ENCODE data around the gene SH3BGRL.
"Not testable (repeated sequence)": the region's sequence is repeated elsewhere in the genome, so short reads cannot be mapped to it uniquely, and the experiment has no call there.

SH3BGRL gene

DNA sequence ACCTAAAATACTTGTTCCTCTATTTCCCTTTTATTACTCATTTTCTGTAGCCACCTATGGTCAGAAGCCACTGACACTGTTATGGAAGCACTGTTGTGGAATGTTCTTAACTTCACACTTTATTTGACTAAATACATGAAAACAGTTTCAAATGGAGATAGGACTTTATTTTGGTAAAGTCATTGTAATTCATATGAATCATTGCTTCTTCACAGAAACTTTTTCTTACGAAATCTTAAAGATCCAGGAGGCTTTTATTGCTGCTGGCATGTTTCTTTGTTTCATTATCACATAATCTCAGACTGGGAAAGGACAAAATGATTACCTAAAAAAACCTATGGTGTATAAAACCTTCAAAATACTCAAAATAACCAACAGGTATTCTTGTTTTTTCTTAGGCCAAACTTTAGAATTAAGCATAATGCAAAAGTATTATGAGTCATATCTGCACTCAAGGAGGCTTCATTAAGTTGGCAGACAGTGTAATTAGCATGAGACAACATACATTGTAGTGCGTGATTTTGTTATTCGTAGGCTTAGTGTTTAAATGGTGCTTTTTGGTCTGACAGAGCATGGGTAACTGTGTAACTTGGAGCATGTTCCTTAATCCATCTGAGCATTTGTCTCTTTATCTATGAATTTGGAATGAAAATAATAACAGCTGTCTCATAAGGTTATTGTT, 58.0 kb downstream of the SH3BGRL start:
- no peak for DNase-seq (ENCODE audit: low read depth in 2 of 2)

DNA sequence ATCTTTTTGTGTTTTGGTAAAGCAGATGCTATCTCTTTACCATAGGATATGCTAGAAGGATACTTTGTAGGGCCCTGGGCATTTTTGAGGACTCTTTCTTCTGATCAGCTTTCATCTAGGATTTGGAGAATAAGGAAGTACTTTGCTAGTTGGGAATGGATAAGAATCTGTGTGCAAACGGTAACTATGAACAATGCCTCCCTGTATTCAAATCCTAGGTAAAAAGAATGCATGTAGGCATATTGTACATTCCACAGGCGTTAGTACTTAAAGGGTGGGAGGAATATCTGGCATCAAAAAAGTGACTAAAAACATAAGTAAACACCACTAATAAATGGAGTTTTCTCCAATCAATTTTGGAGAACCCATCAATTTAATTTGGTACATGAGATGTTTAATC, 59.7 kb downstream of the SH3BGRL start:
- DNase-seq (ENCODE audit: low read depth in 2 of 2), result no peak

DNA sequence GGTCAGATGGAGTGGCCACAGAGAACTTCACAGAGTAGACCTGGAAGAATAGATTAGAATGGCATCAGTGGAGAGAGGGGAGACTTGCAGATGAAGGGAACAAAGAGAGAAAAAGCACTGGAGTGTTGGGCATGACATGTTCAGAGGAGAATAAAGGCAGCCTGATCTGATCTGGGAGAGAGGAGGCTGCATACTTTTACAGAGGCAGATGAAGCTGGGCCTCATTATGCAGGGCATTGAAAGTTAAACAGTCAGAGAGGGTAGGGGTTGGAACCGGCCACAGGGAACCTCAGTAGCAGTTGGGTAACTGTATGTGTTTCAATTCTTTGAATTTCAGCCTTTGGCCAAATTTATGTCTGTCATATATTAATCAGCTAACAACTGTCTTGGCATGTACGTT, 61.2 kb downstream of the SH3BGRL start:
- DNase-seq (ENCODE audit: low read depth in 2 of 2), result no peak

DNA sequence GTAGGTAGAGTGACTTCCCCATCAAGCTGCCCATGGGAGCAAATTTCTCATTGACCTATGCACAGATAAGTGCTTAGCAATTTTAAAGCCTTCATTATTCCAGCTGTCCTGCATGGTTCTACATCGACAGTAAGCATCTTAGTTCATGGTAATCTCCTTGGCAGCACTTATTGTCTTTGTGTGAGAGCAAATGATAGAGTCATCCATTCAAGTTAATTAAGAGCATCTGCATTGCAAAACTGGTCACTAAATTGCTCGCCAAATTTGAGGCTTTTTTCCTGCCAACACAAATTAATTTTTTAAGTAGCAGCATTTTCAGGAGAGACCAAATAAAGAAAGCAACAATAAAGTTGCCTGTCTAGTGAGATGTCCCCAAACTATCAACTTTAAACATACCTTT, 76.7 kb downstream of the SH3BGRL start:
- DNase-seq (ENCODE audit: low read depth in 2 of 2), result no peak

DNA sequence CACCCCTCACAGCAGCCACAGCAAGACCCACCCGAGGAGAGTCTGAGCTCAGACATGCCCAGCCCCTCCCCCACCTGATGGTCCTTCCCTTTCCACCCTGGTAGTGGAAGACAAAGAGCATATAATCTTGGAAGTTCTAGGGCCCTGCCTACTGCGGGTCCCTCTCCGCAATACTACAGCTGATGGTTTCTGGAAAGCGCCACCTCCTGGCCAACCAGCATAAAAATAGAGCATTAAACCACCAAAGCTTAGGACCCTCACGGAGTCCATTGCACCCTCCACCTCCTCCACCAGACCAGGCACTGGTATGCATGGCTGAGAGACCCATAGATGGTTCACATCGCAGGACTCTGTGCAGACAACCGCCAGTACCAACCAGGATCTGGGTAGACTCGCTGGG, 78.2 kb downstream of the SH3BGRL start:
- no peak for DNase-seq (ENCODE audit: low read depth in 2 of 2)

DNA sequence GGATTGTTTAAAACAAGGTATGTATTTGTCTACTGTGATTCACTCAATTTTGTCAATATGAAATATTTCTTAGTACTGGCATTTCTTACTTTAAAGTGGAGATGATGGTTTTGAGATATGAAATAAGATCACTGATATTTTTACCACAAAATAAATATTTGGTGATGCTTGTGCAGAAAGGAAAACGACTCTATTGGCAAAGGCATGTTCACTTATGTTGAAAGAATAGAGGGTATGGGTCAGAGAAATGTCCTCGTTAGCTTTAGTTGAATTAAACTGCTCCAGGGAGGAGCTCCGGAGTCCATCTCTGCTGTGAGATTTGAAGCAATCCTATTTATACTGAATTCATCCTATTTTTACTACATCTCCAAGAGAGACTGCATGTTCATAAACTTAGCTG, 84.2 kb downstream of the SH3BGRL start:
- no peak for DNase-seq (ENCODE audit: low read depth in 2 of 2)

DNA sequence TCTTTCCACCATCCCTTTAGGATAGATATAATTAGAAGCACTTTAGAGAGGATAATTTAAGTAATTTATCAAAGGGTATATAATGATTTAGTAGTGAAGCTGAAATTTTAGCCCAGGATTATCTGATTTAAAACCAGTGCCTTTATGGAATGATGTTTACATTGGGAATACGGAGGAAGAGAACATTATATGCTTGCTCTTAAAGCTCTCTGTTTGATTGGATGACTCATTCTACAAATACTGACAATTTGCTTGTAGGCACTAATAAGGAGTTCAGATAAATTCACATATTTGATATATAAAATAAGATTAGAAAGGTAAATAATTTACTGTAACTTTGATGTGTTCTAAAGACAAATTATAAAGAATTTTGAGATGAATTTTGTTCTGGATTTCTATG, 84.7 kb downstream of the SH3BGRL start:
- no peak for DNase-seq (ENCODE audit: low read depth in 2 of 2)

DNA sequence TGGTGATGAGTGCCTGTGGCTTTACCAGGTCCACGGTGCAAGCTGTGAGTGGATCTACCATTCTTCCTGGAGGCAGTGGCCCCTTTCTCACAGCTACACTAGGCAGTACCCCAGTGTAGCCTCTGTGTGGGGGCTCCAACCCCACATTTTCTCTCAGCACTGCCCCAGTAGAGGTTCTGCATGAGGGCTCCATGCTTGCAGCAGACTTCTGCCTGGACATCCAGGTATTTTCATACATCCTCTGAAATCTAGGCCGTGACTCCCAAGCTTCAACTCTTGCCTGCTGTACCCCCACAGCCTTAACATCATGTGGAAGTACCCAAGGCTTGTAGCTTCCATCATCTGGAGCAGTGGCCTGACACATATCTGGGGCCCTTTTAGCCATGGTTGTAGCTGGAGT, 90.1 kb downstream of the SH3BGRL start:
- no peak for DNase-seq (ENCODE audit: low read depth in 2 of 2)

DNA sequence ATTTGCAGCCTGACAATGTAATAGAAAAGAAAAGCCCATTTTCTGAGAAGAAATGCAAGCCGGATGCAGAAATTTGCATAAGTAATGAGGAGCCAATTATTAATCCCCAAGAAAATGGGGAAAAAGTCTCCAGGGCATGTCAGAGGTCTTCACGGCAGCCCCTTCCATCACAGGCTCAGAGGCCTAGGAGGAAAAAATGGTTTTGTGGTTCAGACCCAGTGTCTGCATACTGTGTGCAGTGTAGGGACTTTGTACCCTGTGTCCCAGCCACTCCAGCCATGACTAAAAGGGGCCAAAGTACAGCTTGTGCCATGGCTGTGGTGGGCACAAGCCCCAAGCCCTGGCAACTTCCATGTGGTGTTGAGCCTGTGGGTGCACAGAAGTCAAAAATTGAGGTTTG, 92.2 kb downstream of the SH3BGRL start:
- DNase-seq (ENCODE audit: low read depth in 2 of 2), result no peak

DNA sequence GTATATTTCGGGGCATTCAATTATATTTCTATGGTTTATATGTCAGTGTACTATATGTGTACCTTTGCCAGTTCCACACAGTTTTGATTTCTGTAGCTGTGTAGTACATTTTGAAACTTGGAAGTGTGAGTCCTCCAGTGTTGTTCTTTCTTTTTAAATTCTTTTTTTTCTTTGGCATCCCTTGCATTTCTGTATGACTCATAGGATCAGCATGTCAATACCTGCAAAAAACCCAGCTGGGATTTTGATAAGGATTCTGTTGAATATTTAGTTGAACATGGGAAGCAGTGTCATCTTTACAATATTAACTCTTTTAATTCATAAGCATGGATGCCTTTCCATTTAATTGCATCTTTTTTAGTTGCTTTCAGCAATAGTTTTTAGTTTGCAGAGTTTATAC, 100.0 kb downstream of the SH3BGRL start:
- no peak for DNase-seq (ENCODE audit: low read depth in 2 of 2)

DNA sequence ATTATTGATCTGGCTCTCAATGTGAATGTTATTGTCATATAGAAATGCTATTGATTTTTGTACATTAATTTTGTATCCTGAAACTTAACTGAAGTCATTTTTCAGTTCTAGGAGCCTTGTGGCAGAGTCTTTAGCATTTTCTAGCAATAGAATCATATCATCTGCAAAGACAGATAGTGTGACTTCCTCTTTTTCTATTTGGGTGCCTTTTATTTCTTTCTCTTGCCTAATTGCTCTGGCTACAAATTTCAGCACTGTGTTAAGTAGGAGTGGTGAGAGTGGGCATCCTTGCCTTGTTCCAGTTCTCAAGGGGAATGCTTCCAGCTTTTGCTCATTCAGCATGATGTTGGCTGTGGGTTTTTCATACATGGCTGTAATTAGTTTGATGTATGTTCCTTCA, 102.7 kb downstream of the SH3BGRL start:
- no peak for DNase-seq (ENCODE audit: low read depth in 2 of 2)

DNA sequence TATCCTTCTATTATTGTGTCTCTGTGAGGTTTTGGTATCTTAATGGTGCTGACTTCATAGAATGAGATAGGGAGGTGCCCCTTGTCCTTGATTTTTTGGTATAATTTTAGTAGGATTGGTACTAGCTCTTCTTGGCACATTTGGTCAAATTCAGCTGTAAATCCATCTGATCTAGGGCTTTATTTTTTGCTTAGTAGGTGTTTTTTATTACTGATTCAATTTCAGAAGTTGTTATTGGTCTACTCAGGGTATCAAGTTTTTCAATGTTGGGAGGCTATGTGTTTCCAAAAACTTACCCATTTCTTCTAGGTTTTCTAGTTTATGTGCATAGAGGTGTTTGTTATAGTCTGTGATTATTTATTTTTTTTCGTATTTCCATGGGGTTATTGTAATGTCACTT, 103.3 kb downstream of the SH3BGRL start:
- no peak for DNase-seq (ENCODE audit: low read depth in 2 of 2)

DNA sequence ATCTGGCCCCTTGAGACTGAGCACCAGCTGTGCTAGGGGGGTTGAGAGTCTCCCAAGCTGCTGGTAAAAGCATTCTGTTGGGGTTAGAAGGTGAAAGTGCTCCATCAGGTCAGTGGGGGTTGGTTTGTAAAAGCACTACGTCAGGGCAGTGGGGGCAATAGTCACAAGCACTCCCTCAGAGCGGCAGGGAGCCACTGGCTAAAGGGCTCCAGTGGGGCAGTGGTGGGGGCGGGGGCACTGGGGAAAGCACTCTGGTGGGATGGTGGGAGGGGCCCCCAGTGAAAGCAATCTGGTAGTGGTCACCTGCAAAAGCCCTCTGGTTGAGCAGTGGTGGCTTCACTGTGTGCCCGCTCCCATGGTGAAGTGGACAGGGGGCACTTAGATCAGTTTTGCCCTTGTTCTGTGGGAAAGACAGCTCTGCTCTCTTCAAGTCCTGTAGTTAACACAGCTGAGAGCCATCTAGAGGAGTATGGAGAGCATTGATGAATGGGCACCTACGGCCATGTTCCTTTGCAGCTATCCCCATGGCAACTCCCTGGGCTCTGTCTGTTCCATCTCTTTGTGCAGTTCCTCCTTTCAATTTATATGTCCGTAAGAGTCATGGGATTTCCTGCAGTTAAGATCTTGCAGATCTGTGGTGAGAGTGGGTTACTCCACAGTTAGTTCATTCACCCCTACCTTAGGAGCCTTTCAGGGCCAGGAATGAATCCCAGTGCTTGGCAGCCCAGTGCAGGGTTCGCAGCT, 106.4 kb downstream of the SH3BGRL start:
- no peak for DNase-seq (ENCODE audit: low read depth in 2 of 2)

DNA sequence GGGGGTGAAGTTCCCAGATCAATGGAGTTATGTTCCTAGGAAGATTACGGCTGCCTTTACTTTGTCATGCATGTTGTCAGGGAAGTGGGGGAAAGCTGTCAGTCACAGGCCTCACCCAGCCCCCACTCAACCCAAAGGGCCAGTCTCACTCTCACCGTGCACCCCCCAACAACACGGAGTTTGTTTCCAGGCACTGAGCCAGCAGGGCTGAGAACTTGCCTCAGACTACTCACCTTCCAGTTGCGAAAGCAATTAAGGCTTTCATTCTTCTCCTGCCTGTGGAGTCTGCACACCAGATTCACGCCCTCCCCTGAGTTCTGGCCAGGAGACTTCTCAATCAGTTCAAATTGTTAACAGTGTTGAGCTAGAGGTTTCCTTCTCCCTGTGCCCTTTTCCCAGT, 114.3 kb downstream of the SH3BGRL start:
- DNase-seq (ENCODE audit: low read depth in 2 of 2), result no peak

DNA sequence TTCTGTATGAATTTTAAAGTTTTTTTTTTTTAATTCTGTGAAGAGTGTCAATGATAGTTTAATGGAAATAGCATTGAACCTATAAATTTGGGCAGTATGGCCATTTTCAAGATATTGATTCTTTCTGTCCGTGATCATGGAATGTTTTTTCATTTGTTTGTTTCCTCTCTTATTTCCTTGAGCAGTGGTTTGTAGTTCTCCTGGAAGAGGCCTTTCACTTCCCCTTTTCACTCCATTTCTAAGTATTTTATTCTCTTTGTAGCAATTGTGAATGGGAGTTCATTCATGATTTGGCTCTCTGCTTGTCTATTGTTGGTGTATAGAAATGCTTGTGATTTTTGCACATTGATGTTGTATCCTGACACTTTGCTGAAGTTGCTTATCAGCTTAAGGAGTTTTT, 129.8 kb downstream of the SH3BGRL start:
- DNase-seq (ENCODE audit: low read depth in 2 of 2), result not testable (repeated sequence)

DNA sequence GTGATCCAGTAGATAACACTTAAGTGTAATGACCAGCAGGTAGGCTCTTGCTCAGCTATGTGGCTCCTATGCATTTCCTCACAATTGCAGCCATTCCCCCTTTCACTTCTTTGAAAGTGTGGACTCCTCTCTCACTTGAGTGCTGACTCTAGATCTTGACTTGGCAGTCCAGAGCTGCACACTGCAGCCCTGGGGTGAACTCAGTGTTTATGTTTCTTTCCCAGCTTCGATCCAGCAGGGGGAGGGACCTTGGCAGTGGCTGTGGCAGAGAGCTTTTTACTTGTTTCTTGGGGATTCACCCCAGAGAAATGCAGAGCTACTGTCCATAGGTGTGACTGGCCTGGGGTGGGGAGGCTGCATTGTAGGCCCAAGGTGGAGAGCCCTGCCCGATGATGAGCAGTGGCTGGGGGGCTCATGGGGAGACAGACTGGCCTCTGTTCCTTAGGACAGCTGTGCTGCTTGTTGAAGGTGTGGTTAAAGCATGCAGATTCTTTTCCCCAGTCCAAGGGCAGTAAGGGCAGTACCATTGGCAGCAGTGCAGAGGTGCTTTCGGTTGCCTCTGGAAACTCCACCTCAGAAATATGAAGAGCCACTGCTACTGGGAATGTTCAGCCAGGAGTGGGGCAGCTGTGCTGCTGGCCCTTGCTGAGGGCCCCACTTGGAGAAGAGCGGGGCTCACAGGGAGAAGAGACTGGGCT, 134.7 kb downstream of the SH3BGRL start:
- DNase-seq (ENCODE audit: low read depth in 2 of 2), result no peak

DNA sequence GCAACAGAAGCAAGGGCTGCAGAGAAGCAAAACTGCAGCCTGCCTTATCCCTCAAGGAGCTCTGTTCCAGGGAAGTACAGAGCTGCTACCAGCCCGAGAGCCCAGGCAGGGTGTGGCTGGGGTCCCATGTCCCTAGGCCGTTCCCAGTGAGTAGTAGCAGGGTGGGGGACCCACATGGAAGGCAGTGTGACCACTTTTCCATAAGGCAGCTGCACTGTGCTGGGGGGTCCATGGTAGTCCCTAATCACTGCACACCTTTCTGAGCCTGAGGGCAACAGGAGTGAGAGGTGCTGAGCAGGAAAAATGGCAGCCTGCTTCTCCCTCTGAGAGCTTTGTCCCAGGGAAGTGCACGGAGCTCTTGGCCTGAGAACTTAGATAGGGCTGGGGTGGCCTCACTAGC, 135.9 kb downstream of the SH3BGRL start:
- no peak for DNase-seq (ENCODE audit: low read depth in 2 of 2)

DNA sequence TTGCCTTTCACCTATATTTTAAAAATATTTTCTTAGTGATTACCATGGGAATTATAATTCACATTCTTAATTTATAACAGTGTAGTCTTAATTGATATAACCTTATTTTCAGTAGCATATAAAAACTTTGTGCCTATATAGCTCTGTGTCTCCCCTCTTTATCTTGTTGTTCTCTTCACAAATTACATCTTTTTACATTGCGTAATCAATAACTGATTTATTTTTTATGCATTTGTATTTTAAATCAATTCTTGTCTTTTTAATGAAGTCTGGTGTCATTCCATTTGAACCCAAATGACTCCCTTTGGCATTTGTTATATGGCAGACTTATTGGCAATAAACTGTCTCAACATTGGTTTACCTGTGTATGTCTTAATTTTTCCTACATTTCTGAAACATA, 137.0 kb downstream of the SH3BGRL start:
- no peak for DNase-seq (ENCODE audit: low read depth in 2 of 2)

DNA sequence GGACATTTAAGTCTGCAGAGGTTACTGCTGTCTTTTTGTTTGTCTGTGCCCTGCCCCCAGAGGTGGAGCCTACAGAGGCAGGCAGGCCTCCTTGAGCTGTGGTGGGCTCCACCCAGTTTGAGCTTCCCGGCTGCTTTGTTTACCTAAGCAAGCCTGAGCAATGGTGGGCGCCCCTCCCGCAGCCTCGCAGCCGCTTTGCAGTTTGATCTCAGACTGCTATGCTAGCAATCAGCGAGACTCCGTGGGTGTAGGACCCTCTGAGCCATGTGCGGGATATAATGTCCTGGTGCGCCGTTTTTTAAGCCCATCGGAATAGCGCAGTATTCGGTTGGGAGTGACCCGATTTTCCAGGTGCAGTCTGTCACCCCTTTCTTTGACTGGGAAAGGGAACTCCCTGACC, 143.4 kb downstream of the SH3BGRL start:
- not testable (repeated sequence) for DNase-seq (ENCODE audit: low read depth in 2 of 2)

Data from stimulated activated CD8-positive, alpha-beta memory T cell treated with anti-CD3 and anti-CD28 coated beads, Interleukin-15, amount 100 ng/mL, for 48 hours (primary cell).